Muscle of leg (tissue), 16 donors: ENCODE measurements around the gene BMP8B. TPM values are rescaled to one million over a fixed set of nuclear protein-coding genes. Genes with fewer than 3 reads are reported as not detected.
A peak's percentile ranks its signal among the peaks of the same experiment; 100 is the strongest.

Source experiments
- DNase-seq: peaks from one replicate; pipeline ENCODE4 v3.0.0; 2013
- H3K27ac ChIP-seq: one replicate; pipeline ENCODE4 v1.5.1; 2013; ENCODE audit warnings: mild to moderate bottlenecking, low read length, control low read depth
- H3K27me3 ChIP-seq: one replicate; pipeline ENCODE4 v1.6.1; 2013; ENCODE audit warnings: low read length; ENCODE audit not compliant: control insufficient read depth, insufficient read depth
- H3K36me3 ChIP-seq: one replicate; pipeline ENCODE4 v1.6.1; 2013; ENCODE audit warnings: low read length; ENCODE audit not compliant: control insufficient read depth, insufficient read depth
- H3K4me1 ChIP-seq: one replicate; pipeline ENCODE4 v1.6.1; 2013; ENCODE audit warnings: low read length; ENCODE audit not compliant: control insufficient read depth, insufficient read depth
- H3K4me3 ChIP-seq: one replicate; pipeline ENCODE4 v1.5.1; 2013; ENCODE audit warnings: low read length, control low read depth
- H3K9me3 ChIP-seq: replicated peaks from 2 replicates; pipeline ENCODE4 v1.6.1; 2013; ENCODE audit warnings: low read depth, low read length; ENCODE audit not compliant: control insufficient read depth
- WGBS: methylation state at CpG from one replicate; pipeline ENCODE4 v1.1.5; 2013; ENCODE audit warnings: missing lambda C conversion rate; ENCODE audit not compliant: insufficient coverage; 5-methylcytosine and 5-hydroxymethylcytosine counted together
- long read RNA-seq, 11 donors: transcript quantifications; one replicate each; lab custom pipeline, GENCODE V29; 2026
- polyA plus RNA-seq, 8 donors: library from polyadenylated mRNA; unstranded; fragments of 120-200 nt; gene quantifications; one replicate each; pipeline versions ENCODE4 v1.2.1 to v1.2.3, GENCODE V29; 2013; ENCODE audit warnings: inconsistent platforms in 1 of 8, low replicate concordance in 1 of 8; ENCODE audit not compliant: insufficient read length in 8 of 8, insufficient read depth in 1 of 8
- total RNA-seq: library from RNA; stranded (reverse); fragments of 120-200 nt; gene quantifications from one replicate; pipeline ENCODE4 v1.2.4, GENCODE V29; 2013

Gene BMP8B
- 0.71 TPM for total RNA-seq
- polyA plus RNA-seq: 1 to 10 TPM in 7 of 8 donors, under 1 TPM in 1; 0.99 to 3.4 (median 1.6) TPM
- long read RNA-seq, donor 1, full-length matches to known transcripts: 1 of 1 reads
- long read RNA-seq, donor 1, partial matches to known transcripts: 0 of 1 reads
- long read RNA-seq, donor 1, other reads (novel, unspliced or antisense): 0 of 1 reads
- long read RNA-seq, donor 2: 0 reads
- long read RNA-seq, donor 3: 0 reads
- long read RNA-seq, donor 4, full-length matches to known transcripts: 1 of 1 reads
- long read RNA-seq, donor 4, partial matches to known transcripts: 0 of 1 reads
- long read RNA-seq, donor 4, other reads (novel, unspliced or antisense): 0 of 1 reads
- long read RNA-seq, donor 5, full-length matches to known transcripts: 3 of 3 reads
- long read RNA-seq, donor 5, partial matches to known transcripts: 0 of 3 reads
- long read RNA-seq, donor 5, other reads (novel, unspliced or antisense): 0 of 3 reads
- long read RNA-seq, donor 6: 0 reads
- long read RNA-seq, donor 7: 0 reads
- long read RNA-seq, donor 8: 0 reads
- long read RNA-seq, donor 9: 0 reads
- long read RNA-seq, donor 10: 0 reads
- long read RNA-seq, donor 11: 0 reads

GRCh38 chr1:39788758-39789570 lies at the start of gene BMP8B:
Gene BMP8B (minus strand): TSS chr1:39788865. CDS start chr1:39788485, 380 bp downstream.
- H3K4me1 ChIP-seq: peaks cover 8% of the 10 kb centered on the region
- H3K27me3 ChIP-seq: peaks cover 38% of the 10 kb centered on the region
- H3K36me3 ChIP-seq: no peaks in the 10 kb centered on the region
- under 1% methylated on average over 76 of the region's 91 CpGs for WGBS
- peak; percentile 47 for DNase-seq
- no peaks in the 10 kb centered on the region for H3K9me3 ChIP-seq
- H3K27ac ChIP-seq: no peak within 1 kb of the TSS
- H3K4me3 ChIP-seq: peak within 1 kb of the TSS; percentile 8

GRCh38 chr1:39836595-39837110 lies 48.0 kb upstream of the BMP8B start:
- Histone ChIP-seq H3K4me3 (no peak overlapping the region), H3K4me1 (no peaks in the 10 kb centered on the region), H3K27ac (no peak overlapping the region), H3K27me3 (no peaks in the 10 kb centered on the region), H3K36me3 (peaks cover 30% of the 10 kb centered on the region), H3K9me3 (no peaks in the 10 kb centered on the region)
- 89% methylated on average over 3 of the region's 3 CpGs for whole genome bisulfite sequencing
- DNase-seq: no peak

GRCh38 chr1:39835935-39836594 lies 47.4 kb upstream of the BMP8B start:
- H3K36me3 ChIP-seq: peaks cover 24% of the 10 kb centered on the region
- WGBS: no CpG with 5 or more reads among the region's 7 CpGs

GRCh38 chr1:39835110-39835509 lies 46.4 kb upstream of the BMP8B start:
- WGBS: 94% methylated on average over 2 of the region's 2 CpGs
- no peaks in the 10 kb centered on the region for H3K27me3 ChIP-seq
- no peak for DNase-seq
- no peaks in the 10 kb centered on the region for H3K9me3 ChIP-seq
- no peak overlapping the region for H3K4me3 ChIP-seq
- H3K36me3 ChIP-seq: peaks cover 17% of the 10 kb centered on the region
- no peak overlapping the region for H3K27ac ChIP-seq
- no peaks in the 10 kb centered on the region for H3K4me1 ChIP-seq

More at GRCh38 chr1:39835935-39836594, 47.4 kb upstream of the BMP8B start:
- H3K9me3 ChIP-seq: no peaks in the 10 kb centered on the region
- no peaks in the 10 kb centered on the region for H3K27me3 ChIP-seq
- H3K4me1 ChIP-seq: no peaks in the 10 kb centered on the region
- no peak for DNase-seq
- H3K4me3 ChIP-seq: no peak overlapping the region
- H3K27ac ChIP-seq: no peak overlapping the region

- Histone ChIP-seq H3K4me1 (no peaks in the 10 kb centered on the region), H3K27me3 (no peaks in the 10 kb centered on the region), H3K27ac (no peak overlapping the region), H3K4me3 (no peak overlapping the region), H3K9me3 (no peaks in the 10 kb centered on the region), H3K36me3 (peaks cover 11% of the 10 kb centered on the region)
- peak; percentile 16 for DNase-seq
- 100% methylated on average over 2 of the region's 9 CpGs for WGBS
These were observed 45.1 kb upstream of the BMP8B start for GRCh38 chr1:39833621-39834385.

- Histone ChIP-seq H3K4me3 (no peak overlapping the region), H3K9me3 (no peaks in the 10 kb centered on the region), H3K27me3 (no peaks in the 10 kb centered on the region), H3K4me1 (no peaks in the 10 kb centered on the region), H3K27ac (no peak overlapping the region), H3K36me3 (peaks cover 5% of the 10 kb centered on the region)
- DNase-seq: no peak
- 67% methylated on average over 1 of the region's 2 CpGs for WGBS
These were observed 44.5 kb upstream of the BMP8B start for GRCh38 chr1:39833121-39833520.

- WGBS: 100% methylated on average over 1 of the region's 6 CpGs
- Histone ChIP-seq H3K27ac (no peak overlapping the region), H3K4me1 (no peaks in the 10 kb centered on the region), H3K4me3 (no peak overlapping the region), H3K36me3 (no peaks in the 10 kb centered on the region), H3K27me3 (no peaks in the 10 kb centered on the region), H3K9me3 (no peaks in the 10 kb centered on the region)
- no peak for DNase-seq
These were observed 43.6 kb upstream of the BMP8B start for GRCh38 chr1:39832294-39832693.

- H3K27me3 ChIP-seq: no peaks in the 10 kb centered on the region
- H3K27ac ChIP-seq: no peak overlapping the region
- H3K36me3 ChIP-seq: no peaks in the 10 kb centered on the region
- WGBS: 60% methylated on average over 6 of the region's 6 CpGs
- no peaks in the 10 kb centered on the region for H3K4me1 ChIP-seq
- DNase-seq: no peak
- no peak overlapping the region for H3K4me3 ChIP-seq
- no peaks in the 10 kb centered on the region for H3K9me3 ChIP-seq
These were observed 41.3 kb upstream of the BMP8B start for GRCh38 chr1:39829791-39830533.

- no peaks in the 10 kb centered on the region for H3K27me3 ChIP-seq
- no peak for DNase-seq
- peaks cover 2% of the 10 kb centered on the region for H3K9me3 ChIP-seq
- H3K36me3 ChIP-seq: no peaks in the 10 kb centered on the region
- no peaks in the 10 kb centered on the region for H3K4me1 ChIP-seq
- no peak overlapping the region for H3K27ac ChIP-seq
- no CpG with 5 or more reads among the region's 2 CpGs for WGBS
- H3K4me3 ChIP-seq: no peak overlapping the region
These were observed 40.1 kb upstream of the BMP8B start for GRCh38 chr1:39828734-39829133.
